Endothelial cell (in vitro differentiated cells): ENCODE results near the gene PKD2L1. TPM values are rescaled to one million over a fixed set of nuclear protein-coding genes. Genes with fewer than 3 reads are reported as not detected.
A peak's percentile ranks its signal among the peaks of the same experiment; 100 is the strongest.

ENCODE experiments used
- DNase-seq: peaks from one replicate; pipeline ENCODE4 v3.0.0; 2021; ENCODE audit warnings: low spot score
- H3K27ac Mint-ChIP-seq: one replicate; pipeline ENCODE4 v1.8.0; 2021; ENCODE audit warnings: mixed read lengths, inconsistent platforms; ENCODE audit not compliant: unreplicated experiment
- H3K27me3 Mint-ChIP-seq: one replicate; pipeline ENCODE4 v1.8.0; 2021; ENCODE audit warnings: mild to moderate bottlenecking, moderate library complexity, mixed read lengths, inconsistent platforms; ENCODE audit not compliant: unreplicated experiment
- H3K36me3 Mint-ChIP-seq: one replicate; pipeline ENCODE4 v1.8.0; 2021; ENCODE audit warnings: mild to moderate bottlenecking, low read depth, mixed read lengths, inconsistent platforms; ENCODE audit not compliant: unreplicated experiment
- H3K4me1 Mint-ChIP-seq: one replicate; pipeline ENCODE4 v1.8.0; 2021; ENCODE audit warnings: mild to moderate bottlenecking, mixed read lengths, inconsistent platforms; ENCODE audit not compliant: unreplicated experiment
- H3K4me3 Mint-ChIP-seq: one replicate; pipeline ENCODE4 v1.8.0; 2021; ENCODE audit warnings: mild to moderate bottlenecking, mixed read lengths, inconsistent platforms; ENCODE audit not compliant: unreplicated experiment
- H3K9me3 Mint-ChIP-seq: one replicate; pipeline ENCODE4 v1.8.0; 2021; ENCODE audit warnings: mixed read lengths, inconsistent platforms; ENCODE audit not compliant: unreplicated experiment
- CTCF ChIP-seq: fragments of 200-600 bp; sonication (generic); IDR thresholded peaks from one replicate; pipeline ENCODE4 v1.5.0; 2021; ENCODE audit warnings: antibody characterized with exemption; ENCODE audit not compliant: unreplicated experiment
- total RNA-seq: library from RNA; stranded (reverse); fragmentation: NEBNext Ultra II Directional; extraction: Animal tissue kit (Norgen Biotek cat#: 25700); gene quantifications from one replicate; pipeline ENCODE4 v1.2.1, GENCODE V29; 2021; ENCODE audit not compliant: unreplicated experiment

The PKD2L1 gene
- total RNA-seq, 1 donor from 2014 or later = 0.44 TPM

DNA sequence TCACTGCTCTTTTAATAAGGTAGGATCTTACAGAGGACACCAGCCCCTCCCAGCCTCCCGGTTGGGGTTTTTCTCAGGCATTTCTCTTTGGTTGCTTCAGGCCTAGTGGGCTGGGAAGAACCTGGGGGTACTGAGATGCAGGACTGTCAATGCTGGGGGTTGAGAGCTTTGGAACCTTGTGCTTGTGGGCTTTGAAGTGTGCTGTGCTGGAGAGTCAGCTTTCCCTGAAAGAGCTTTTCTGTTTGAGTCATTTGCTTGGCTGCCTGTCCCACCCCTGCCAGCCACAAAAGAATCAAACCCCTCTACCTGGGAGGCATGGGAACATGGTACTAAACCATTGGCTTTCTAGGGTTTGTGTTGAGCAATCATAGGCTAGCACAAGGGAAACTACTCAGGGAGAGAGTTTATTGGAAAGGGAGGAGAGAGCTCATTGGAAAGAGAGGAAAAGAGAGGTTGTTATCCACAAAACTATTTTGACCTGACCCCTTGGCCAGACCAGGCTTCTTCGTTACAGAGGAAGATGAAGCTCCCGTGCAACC lies 18.4 kb upstream of the PKD2L1 start:
- no peak for TF ChIP-seq CTCF
- H3K27ac Mint-ChIP-seq = peak overlapping the region; percentile 30
- H3K4me3 Mint-ChIP-seq = peak overlapping the region; percentile 99
- H3K4me1 Mint-ChIP-seq = peaks cover 70% of the 10 kb centered on the region
- H3K9me3 Mint-ChIP-seq = no peaks in the 10 kb centered on the region
- peaks cover 54% of the 10 kb centered on the region for H3K36me3 Mint-ChIP-seq
- DNase-seq = no peak
- H3K27me3 Mint-ChIP-seq = peaks cover 14% of the 10 kb centered on the region

DNA sequence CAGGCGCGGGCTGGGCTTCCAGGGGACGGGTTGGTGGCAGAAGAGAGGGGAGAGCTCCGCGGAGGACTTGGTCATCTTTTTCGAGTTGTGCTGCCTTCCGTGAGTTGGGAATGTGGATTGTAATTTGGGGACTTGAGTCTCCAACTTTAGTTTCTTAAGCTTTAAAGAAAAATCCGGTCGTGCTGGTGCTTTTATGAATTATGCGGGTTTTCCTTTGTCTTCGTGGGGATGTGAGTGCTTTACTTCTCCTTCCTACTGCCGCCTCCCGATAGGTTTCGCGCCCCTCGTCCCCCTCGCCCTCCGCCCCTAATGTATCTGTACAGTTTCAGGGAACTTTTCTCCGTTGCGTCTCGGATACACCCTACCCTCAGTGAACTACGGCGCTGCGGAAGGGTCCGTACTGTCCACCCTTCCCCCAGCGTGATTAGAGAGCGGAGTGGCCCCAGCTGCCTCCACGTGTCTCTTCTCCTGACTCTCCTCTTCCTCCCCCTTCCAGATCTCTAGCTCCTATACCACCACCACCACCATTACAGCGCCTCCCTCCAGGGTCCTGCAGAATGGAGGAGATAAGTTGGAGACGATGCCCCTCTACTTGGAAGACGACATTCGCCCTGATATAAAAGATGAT lies 17.7 kb upstream of the PKD2L1 start:
- H3K9me3 Mint-ChIP-seq = no peaks in the 10 kb centered on the region
- TF ChIP-seq CTCF = no peak
- peak overlapping the region; percentile 87 for H3K27ac Mint-ChIP-seq
- peaks cover 14% of the 10 kb centered on the region for H3K27me3 Mint-ChIP-seq
- no peak for DNase-seq
- H3K4me3 Mint-ChIP-seq = peak overlapping the region; percentile 99
- peaks cover 48% of the 10 kb centered on the region for H3K36me3 Mint-ChIP-seq
- peaks cover 70% of the 10 kb centered on the region for H3K4me1 Mint-ChIP-seq

DNA sequence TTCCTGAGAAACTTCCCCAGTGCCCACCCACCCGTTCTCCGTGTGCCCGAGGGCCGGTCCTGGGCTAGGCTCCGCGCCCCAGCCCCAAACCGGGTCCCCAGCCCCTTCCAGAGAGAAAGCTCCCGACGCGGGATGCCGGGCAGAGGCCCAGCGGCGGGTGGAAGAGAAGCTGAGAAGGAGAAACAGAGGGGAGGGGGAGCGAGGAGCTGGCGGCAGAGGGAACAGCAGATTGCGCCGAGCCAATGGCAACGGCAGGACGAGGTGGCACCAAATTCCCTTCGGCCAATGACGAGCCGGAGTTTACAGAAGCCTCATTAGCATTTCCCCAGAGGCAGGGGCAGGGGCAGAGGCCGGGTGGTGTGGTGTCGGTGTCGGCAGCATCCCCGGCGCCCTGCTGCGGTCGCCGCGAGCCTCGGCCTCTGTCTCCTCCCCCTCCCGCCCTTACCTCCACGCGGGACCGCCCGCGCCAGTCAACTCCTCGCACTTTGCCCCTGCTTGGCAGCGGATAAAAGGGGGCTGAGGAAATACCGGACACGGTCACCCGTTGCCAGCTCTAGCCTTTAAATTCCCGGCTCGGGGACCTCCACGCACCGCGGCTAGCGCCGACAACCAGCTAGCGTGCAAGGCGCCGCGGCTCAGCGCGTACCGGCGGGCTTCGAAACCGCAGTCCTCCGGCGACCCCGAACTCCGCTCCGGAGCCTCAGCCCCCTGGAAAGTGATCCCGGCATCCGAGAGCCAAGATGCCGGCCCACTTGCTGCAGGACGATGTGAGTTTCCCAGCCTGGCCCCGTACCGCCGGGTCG lies 16.9 kb upstream of the PKD2L1 start, which contains the start of gene SCD:
SCD (plus strand) TSS at position 469 of the 803 bp plus-strand sequence; CDS start at position 741, 272 bp downstream.
- H3K4me1 Mint-ChIP-seq = peaks cover 70% of the 10 kb centered on the region
- DNase-seq = peak; percentile 83
- TF ChIP-seq CTCF = no peak
- peaks cover 41% of the 10 kb centered on the region for H3K36me3 Mint-ChIP-seq
- H3K4me3 Mint-ChIP-seq = peak within 1 kb of the TSS; percentile 99
- peaks cover 14% of the 10 kb centered on the region for H3K27me3 Mint-ChIP-seq
- H3K9me3 Mint-ChIP-seq = no peaks in the 10 kb centered on the region
- H3K27ac Mint-ChIP-seq = peak within 1 kb of the TSS; percentile 87

- peak; percentile 85 for DNase-seq
- Mint-ChIP-seq H3K36me3 (peaks cover 37% of the 10 kb centered on the region), H3K4me1 (peaks cover 67% of the 10 kb centered on the region), H3K27me3 (peaks cover 14% of the 10 kb centered on the region), H3K27ac (peak overlapping the region; percentile 42), H3K9me3 (no peaks in the 10 kb centered on the region), H3K4me3 (peak overlapping the region; percentile 99)
- TF ChIP-seq CTCF = no peak
Observed at GRCh38 chr10:100346351-100346764, 16.3 kb upstream of the PKD2L1 start.
